Fibroblast of lung (primary cell): ENCODE data around the gene POLR2H. TPM values are rescaled to one million over a fixed set of nuclear protein-coding genes. Genes with fewer than 3 reads are reported as not detected.

Experiments
- DNase-seq, 2 donors: peaks; one replicate each; pipeline versions ENCODE4 v3.0.0 to v3.0.0-alpha.2; 2010; ENCODE audit warnings: low read depth in 2 of 2
- H2AFZ ChIP-seq: 2 replicates; pipeline ENCODE4 v1.5.1; 2012; ENCODE audit warnings: low read length, control low read depth, inconsistent platforms
- H3K27ac ChIP-seq: 2 replicates; pipeline ENCODE4 v1.5.1; 2011; ENCODE audit warnings: low read length, control low read depth; ENCODE audit not compliant: insufficient read depth
- H3K27me3 ChIP-seq: 2 replicates; pipeline ENCODE4 v1.5.1; 2011; ENCODE audit warnings: mild to moderate bottlenecking, low read length; ENCODE audit not compliant: control insufficient read depth, insufficient read depth
- H3K36me3 ChIP-seq: 2 replicates; pipeline ENCODE4 v1.5.1; 2011; ENCODE audit warnings: low read length; ENCODE audit not compliant: control insufficient read depth, insufficient read depth
- H3K4me1 ChIP-seq: 2 replicates; pipeline ENCODE4 v1.5.1; 2011; ENCODE audit warnings: low read length; ENCODE audit not compliant: control insufficient read depth, insufficient read depth; ENCODE audit errors: extremely low read depth
- H3K4me2 ChIP-seq: 2 replicates; pipeline ENCODE4 v1.5.1; 2011; ENCODE audit warnings: low read length, control low read depth; ENCODE audit not compliant: insufficient read depth; ENCODE audit errors: extremely low read depth
- H3K4me3 ChIP-seq, 4 experiments: fragments of 200-600 bp in 1 of 4; sonication (generic) in 1 of 4; replicated peaks in 1 of 4; 2 replicates each; pipeline ENCODE4 v1.5.1; 2011 to 2016; ENCODE audit warnings: low read length in 4 of 4, low read depth in 3 of 4, mild to moderate bottlenecking in 3 of 4, control low read depth in 2 of 4, inconsistent platforms in 1 of 4, mixed read lengths in 1 of 4; ENCODE audit not compliant: insufficient read depth in 1 of 4; ENCODE audit errors: control extremely low read depth in 1 of 4
- H3K79me2 ChIP-seq: 2 replicates; pipeline ENCODE4 v1.5.1; 2012; ENCODE audit warnings: mild to moderate bottlenecking, low read length, inconsistent platforms; ENCODE audit not compliant: control insufficient read depth, insufficient read depth
- H3K9ac ChIP-seq: 2 replicates; pipeline ENCODE4 v1.5.1; 2011; ENCODE audit warnings: mild to moderate bottlenecking, low read length, control low read depth; ENCODE audit not compliant: insufficient read depth
- H3K9me3 ChIP-seq: 2 replicates; pipeline ENCODE4 v1.5.1; 2012; ENCODE audit warnings: low read depth, low read length; ENCODE audit not compliant: control insufficient read depth, insufficient read depth
- H4K20me1 ChIP-seq: 2 replicates; pipeline ENCODE4 v1.5.1; 2011; ENCODE audit warnings: low read length; ENCODE audit not compliant: control insufficient read depth, insufficient read depth; ENCODE audit errors: extremely low read depth
- CTCF ChIP-seq, 2 donors: IDR thresholded peaks in 1 of 2; conservative IDR thresholded peaks in 1 of 2; 1 replicate in 1 of 2; 2 replicates in 1 of 2; pipeline ENCODE4 v1.5.1; 2011 to 2012; ENCODE audit warnings: low read length in 2 of 2, control low read depth in 1 of 2, inconsistent platforms in 1 of 2, low read depth in 1 of 2, mild to moderate bottlenecking in 1 of 2
- EZH2 ChIP-seq: IDR thresholded peaks from 2 replicates; pipeline ENCODE4 v1.5.1; 2012; ENCODE audit warnings: low read length, control low read depth, mild to moderate bottlenecking; ENCODE audit errors: missing control alignments
- polyA plus RNA-seq, 2 donors: library from polyadenylated mRNA; depleted of rRNA in 1 of 2; stranded (reverse) in 1 of 2; unstranded in 1 of 2; fragments of >200 nt; gene quantifications; 2 replicates each; pipeline ENCODE4 v1.2.1, GENCODE V29; 2011 to 2012; ENCODE audit warnings: missing spikeins in 1 of 2
- total RNA-seq: library from RNA; depleted of rRNA; stranded (reverse); fragments of >200 nt; gene quantifications from 2 replicates; pipeline ENCODE4 v1.2.1, GENCODE V29; 2014

Gene POLR2H
- total and polyA plus RNA-seq, 2 donors (not counting 1 experiment from before 2014, with no cell fraction given) = 62.4 to 100 TPM

- TF ChIP-seq CTCF (conservative IDR thresholded peaks at IDR 0.05 in 1 of 2, IDR thresholded peaks at IDR 0.05 in 1 of 2; ENCODE audit: low read depth in 1 of 2, low read length in 2 of 2) = no peak
- no peak for TF ChIP-seq EZH2
- Histone ChIP-seq H3K27ac (no peak overlapping the region), H3K9me3 (no peaks in the 10 kb centered on the region), H3K4me3 (no peak overlapping the region), H3K4me1 (peaks cover 3% of the 10 kb centered on the region), H2AFZ (no peak overlapping the region), H3K79me2 (peaks cover 62% of the 10 kb centered on the region), H3K27me3 (no peaks in the 10 kb centered on the region), H3K9ac (no peak overlapping the region), H4K20me1 (no peaks in the 10 kb centered on the region), H3K36me3 (peaks cover 64% of the 10 kb centered on the region), H3K4me2 (no peak overlapping the region)
- DNase-seq = no peak
These were observed 35.7 kb upstream of the POLR2H start for GRCh38 chr3:184325715-184326369.

- peaks cover 6% of the 10 kb centered on the region for H3K4me1 ChIP-seq
- H3K9me3 ChIP-seq = no peaks in the 10 kb centered on the region
- TF ChIP-seq CTCF (conservative IDR thresholded peaks at IDR 0.05 in 1 of 2, IDR thresholded peaks at IDR 0.05 in 1 of 2; ENCODE audit: low read depth in 1 of 2, low read length in 2 of 2) (no peak), EZH2 (no peak)
- no peaks in the 10 kb centered on the region for H3K27me3 ChIP-seq
- H3K4me2 ChIP-seq = no peak overlapping the region
- H3K36me3 ChIP-seq = peaks cover 58% of the 10 kb centered on the region
- no peak overlapping the region for H3K9ac ChIP-seq
- peaks cover 56% of the 10 kb centered on the region for H3K79me2 ChIP-seq
- H3K27ac ChIP-seq = no peak overlapping the region
- no peaks in the 10 kb centered on the region for H4K20me1 ChIP-seq
- H3K4me3 ChIP-seq = no peak overlapping the region
- no peak overlapping the region for H2AFZ ChIP-seq
- no peak for DNase-seq
These were observed 34.3 kb upstream of the POLR2H start for GRCh38 chr3:184327171-184327570.

GRCh38 chr3:184328516-184328915 is 33.0 kb upstream of the POLR2H start:
- Histone ChIP-seq H2AFZ (no peak overlapping the region), H3K4me3 (no peak overlapping the region), H4K20me1 (no peaks in the 10 kb centered on the region), H3K9me3 (no peaks in the 10 kb centered on the region), H3K4me1 (peaks cover 11% of the 10 kb centered on the region), H3K79me2 (peaks cover 47% of the 10 kb centered on the region), H3K27me3 (no peaks in the 10 kb centered on the region), H3K4me2 (no peak overlapping the region), H3K9ac (no peak overlapping the region), H3K36me3 (peaks cover 51% of the 10 kb centered on the region), H3K27ac (no peak overlapping the region)
- no peak for DNase-seq
- TF ChIP-seq CTCF (conservative IDR thresholded peaks at IDR 0.05 in 1 of 2, IDR thresholded peaks at IDR 0.05 in 1 of 2; ENCODE audit: low read depth in 1 of 2, low read length in 2 of 2) = no peak
- TF ChIP-seq EZH2 = no peak
